Prostate gland (tissue), 2 donors: ENCODE measurements around the gene ARHGEF19.
"Not testable (repeated sequence)": the region's sequence is repeated elsewhere in the genome, so short reads cannot be mapped to it uniquely, and the experiment has no call there.

ENCODE experiments used
- POLR2AphosphoS5 ChIP-seq: sonication (generic); formaldehyde crosslinking; IDR thresholded peaks from one replicate; pipeline ENCODE4 v1.6.1; 2017; ENCODE audit warnings: antibody characterized with exemption
- TF ChIP-seq, protein P1 (sequence below), 4 experiments: fragments of 200-600 bp in 2 of 4; fragments of 450-650 bp in 2 of 4; sonication (generic) in 2 of 4; IDR thresholded peaks; 1 replicate in 3 of 4; 2 replicates in 1 of 4; pipeline ENCODE4 v1.5.1; 2016 to 2019; ENCODE audit warnings: antibody characterized with exemption in 4 of 4, mild to moderate bottlenecking in 2 of 4, moderate library complexity in 2 of 4

DNA sequence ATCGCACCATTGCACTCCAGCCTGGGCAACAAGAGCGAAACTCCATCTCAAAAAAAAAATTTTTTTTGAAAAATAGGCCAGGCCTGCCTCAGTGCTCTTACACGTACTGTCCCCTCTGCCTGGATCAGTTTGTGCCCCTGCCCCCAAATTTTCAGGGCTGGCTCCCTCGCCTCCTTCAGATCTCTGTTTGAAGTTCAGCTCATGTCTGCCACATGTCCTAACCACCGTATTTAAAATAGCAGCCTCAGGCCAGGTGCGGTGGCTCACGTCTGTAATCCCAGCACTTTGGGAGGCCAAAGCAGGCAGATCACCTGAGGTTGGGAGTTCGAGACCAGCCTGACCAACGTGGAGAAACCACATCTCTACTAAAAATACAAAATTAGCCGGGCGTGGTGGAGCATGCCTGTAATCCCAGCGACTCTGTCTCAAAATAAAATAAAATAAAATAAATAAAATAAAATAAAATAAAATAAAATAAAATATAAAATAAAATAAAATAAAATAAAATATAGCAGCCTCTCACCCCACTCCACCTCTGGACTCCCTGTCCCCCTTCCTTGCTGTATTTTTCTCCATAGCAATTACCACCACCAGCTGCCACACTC, 48.7 kb downstream of the ARHGEF19 start:
- TF ChIP-seq, protein P1, sequence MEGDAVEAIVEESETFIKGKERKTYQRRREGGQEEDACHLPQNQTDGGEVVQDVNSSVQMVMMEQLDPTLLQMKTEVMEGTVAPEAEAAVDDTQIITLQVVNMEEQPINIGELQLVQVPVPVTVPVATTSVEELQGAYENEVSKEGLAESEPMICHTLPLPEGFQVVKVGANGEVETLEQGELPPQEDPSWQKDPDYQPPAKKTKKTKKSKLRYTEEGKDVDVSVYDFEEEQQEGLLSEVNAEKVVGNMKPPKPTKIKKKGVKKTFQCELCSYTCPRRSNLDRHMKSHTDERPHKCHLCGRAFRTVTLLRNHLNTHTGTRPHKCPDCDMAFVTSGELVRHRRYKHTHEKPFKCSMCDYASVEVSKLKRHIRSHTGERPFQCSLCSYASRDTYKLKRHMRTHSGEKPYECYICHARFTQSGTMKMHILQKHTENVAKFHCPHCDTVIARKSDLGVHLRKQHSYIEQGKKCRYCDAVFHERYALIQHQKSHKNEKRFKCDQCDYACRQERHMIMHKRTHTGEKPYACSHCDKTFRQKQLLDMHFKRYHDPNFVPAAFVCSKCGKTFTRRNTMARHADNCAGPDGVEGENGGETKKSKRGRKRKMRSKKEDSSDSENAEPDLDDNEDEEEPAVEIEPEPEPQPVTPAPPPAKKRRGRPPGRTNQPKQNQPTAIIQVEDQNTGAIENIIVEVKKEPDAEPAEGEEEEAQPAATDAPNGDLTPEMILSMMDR (IDR thresholded peaks at IDR 0.05): not testable (repeated sequence)
- not testable (repeated sequence) for TF ChIP-seq POLR2AphosphoS5
